Left hindlimb (tissue), 1 donor: Measurements from ENCODE around the gene YWHAQ.
"Not testable (repeated sequence)": the region's sequence is repeated elsewhere in the genome, so short reads cannot be mapped to it uniquely, and the experiment has no call there.

Experiments
- DNase-seq: peaks from one replicate; pipeline ENCODE4 v3.0.0-alpha.2; 2018

Gene YWHAQ

GRCh38 chr2:9631878-9632700 lies 1.3 kb upstream of the YWHAQ start:
- DNase-seq = peak; percentile 74

- DNase-seq = no peak
Observed at GRCh38 chr2:9631553-9631819, 689 bp upstream of the YWHAQ start.

- peak; percentile 86 for DNase-seq
Observed at GRCh38 chr2:9630117-9630735, 571 bp downstream of the YWHAQ start.

- DNase-seq = no peak
Observed at GRCh38 chr2:9629222-9630116, 1.3 kb downstream of the YWHAQ start.

GRCh38 chr2:9627310-9627709 lies 3.5 kb downstream of the YWHAQ start:
- DNase-seq = no peak

GRCh38 chr2:9623151-9623550 lies 7.6 kb downstream of the YWHAQ start:
- no peak for DNase-seq

GRCh38 chr2:9621655-9622054 lies 9.1 kb downstream of the YWHAQ start:
- DNase-seq = not testable (repeated sequence)

GRCh38 chr2:9618410-9618809 lies 12.4 kb downstream of the YWHAQ start:
- DNase-seq = no peak

- DNase-seq = no peak
Observed at GRCh38 chr2:9617749-9618148, 13.0 kb downstream of the YWHAQ start.

- DNase-seq = no peak
Observed at GRCh38 chr2:9617296-9617695, 13.5 kb downstream of the YWHAQ start.

GRCh38 chr2:9614562-9614961 lies 16.2 kb downstream of the YWHAQ start:
- no peak for DNase-seq

GRCh38 chr2:9613291-9613690 lies 17.5 kb downstream of the YWHAQ start:
- no peak for DNase-seq

GRCh38 chr2:9611549-9611912 lies 19.3 kb downstream of the YWHAQ start:
- DNase-seq = not testable (repeated sequence)

GRCh38 chr2:9610781-9611548 lies 19.8 kb downstream of the YWHAQ start:
- DNase-seq = no peak

GRCh38 chr2:9608491-9608890 lies 22.3 kb downstream of the YWHAQ start:
- DNase-seq = not testable (repeated sequence)

- DNase-seq = no peak
Observed at GRCh38 chr2:9602412-9602811, 28.4 kb downstream of the YWHAQ start.

- no peak for DNase-seq
Observed at GRCh38 chr2:9601397-9601796, 29.4 kb downstream of the YWHAQ start.

GRCh38 chr2:9599430-9599829 lies 31.4 kb downstream of the YWHAQ start:
- DNase-seq = no peak

GRCh38 chr2:9596621-9597311 lies 34.0 kb downstream of the YWHAQ start:
- no peak for DNase-seq

- DNase-seq = no peak
Observed at GRCh38 chr2:9595746-9596145, 35.1 kb downstream of the YWHAQ start.

GRCh38 chr2:9595256-9595655 lies 35.5 kb downstream of the YWHAQ start:
- DNase-seq = not testable (repeated sequence)

- DNase-seq = no peak
Observed at GRCh38 chr2:9594366-9595054, 36.3 kb downstream of the YWHAQ start.
